Measurements from ENCODE around the gene RNF224.

Gene RNF224

GRCh38 chr9:137276473-137277328 is 49.4 kb downstream of the RNF224 start:
- DNase-seq (ENCODE audit: low read depth): peak; percentile 80
- Histone ChIP-seq H3K27me3 (replicated peaks; ENCODE audit: control insufficient read depth, insufficient read depth, low read length) (peaks cover 14% of the 10 kb centered on the region), H3K9ac (ENCODE audit: low read length) (peak overlapping the region; percentile 63), H3K36me3 (ENCODE audit: control insufficient read depth, insufficient read depth, low read length, severe bottlenecking) (no peaks in the 10 kb centered on the region), H3K9me3 (ENCODE audit: control insufficient read depth, low read length) (no peaks in the 10 kb centered on the region), H3K4me1 (ENCODE audit: control insufficient read depth, insufficient read depth, low read length) (peaks cover 23% of the 10 kb centered on the region), H3K4me3 (ENCODE audit: low read length) (peak overlapping the region; percentile 61)

GRCh38 chr9:137277329-137278041 is 50.2 kb downstream of the RNF224 start, which contains the start of gene TOR4A:
TOR4A (plus strand) TSS chr9:137277726; CDS start chr9:137278690, 964 bp downstream.
- H3K27me3 ChIP-seq (replicated peaks; ENCODE audit: control insufficient read depth, insufficient read depth, low read length): peaks cover 14% of the 10 kb centered on the region
- H3K9me3 ChIP-seq (ENCODE audit: control insufficient read depth, low read length): no peaks in the 10 kb centered on the region
- peak; percentile 92 for DNase-seq (ENCODE audit: low read depth)
- peak within 1 kb of the TSS; percentile 61 for H3K4me3 ChIP-seq (ENCODE audit: low read length)
- H3K9ac ChIP-seq (ENCODE audit: low read length): peak within 1 kb of the TSS; percentile 63
- no peaks in the 10 kb centered on the region for H3K36me3 ChIP-seq (ENCODE audit: control insufficient read depth, insufficient read depth, low read length, severe bottlenecking)
- peaks cover 23% of the 10 kb centered on the region for H3K4me1 ChIP-seq (ENCODE audit: control insufficient read depth, insufficient read depth, low read length)

GRCh38 chr9:137278061-137278701 is 50.9 kb downstream of the RNF224 start:
- peaks cover 14% of the 10 kb centered on the region for H3K27me3 ChIP-seq (replicated peaks; ENCODE audit: control insufficient read depth, insufficient read depth, low read length)
- peak overlapping the region; percentile 61 for H3K4me3 ChIP-seq (ENCODE audit: low read length)
- peak overlapping the region; percentile 34 for H3K9ac ChIP-seq (ENCODE audit: low read length)
- H3K36me3 ChIP-seq (ENCODE audit: control insufficient read depth, insufficient read depth, low read length, severe bottlenecking): no peaks in the 10 kb centered on the region
- H3K9me3 ChIP-seq (ENCODE audit: control insufficient read depth, low read length): no peaks in the 10 kb centered on the region
- peak; percentile 51 for DNase-seq (ENCODE audit: low read depth)
- H3K4me1 ChIP-seq (ENCODE audit: control insufficient read depth, insufficient read depth, low read length): peaks cover 23% of the 10 kb centered on the region

All from adipocyte (in vitro differentiated cells).